CD14-positive monocyte (primary cell): ENCODE data around the gene RCOR1. TPM values are rescaled to one million over a fixed set of nuclear protein-coding genes. Genes with fewer than 3 reads are reported as not detected.

Experiments used
- DNase-seq, 3 donors: peaks; one replicate each; pipeline ENCODE4 v3.0.0-alpha.2; 2011 to 2022
- H2AFZ ChIP-seq: 2 replicates; pipeline ENCODE4 v1.6.0; 2012; ENCODE audit warnings: mild to moderate bottlenecking, low read depth, low read length, inconsistent platforms; ENCODE audit not compliant: insufficient read depth, poor library complexity, severe bottlenecking
- H3K27ac ChIP-seq, 2 donors: 1 replicate in 1 of 2; 2 replicates in 1 of 2; pipeline ENCODE4 v1.5.1; 2012 to 2013; ENCODE audit warnings: low read length in 2 of 2, control low read depth in 1 of 2, inconsistent platforms in 1 of 2, low read depth in 1 of 2, mild to moderate bottlenecking in 1 of 2
- H3K27me3 ChIP-seq, 2 donors: one replicate each; pipeline versions ENCODE4 v1.6.0 to v1.6.1; 2011 to 2013; ENCODE audit warnings: low read length in 2 of 2; ENCODE audit not compliant: control insufficient read depth in 2 of 2, insufficient read depth in 2 of 2
- H3K36me3 ChIP-seq, 2 donors: replicated peaks in 1 of 2; 1 replicate in 1 of 2; 2 replicates in 1 of 2; pipeline versions ENCODE4 v1.5.1 to v1.6.1; 2012 to 2013; ENCODE audit warnings: low read length in 2 of 2, control low read depth in 1 of 2, inconsistent platforms in 1 of 2, mild to moderate bottlenecking in 1 of 2; ENCODE audit not compliant: insufficient read depth in 2 of 2, control insufficient read depth in 1 of 2
- H3K4me1 ChIP-seq, 2 donors: 1 replicate in 1 of 2; 2 replicates in 1 of 2; pipeline versions ENCODE4 v1.5.1 to v1.6.1; 2012 to 2013; ENCODE audit warnings: low read length in 2 of 2, control low read depth in 1 of 2, inconsistent platforms in 1 of 2, mild to moderate bottlenecking in 1 of 2, moderate library complexity in 1 of 2; ENCODE audit not compliant: insufficient read depth in 2 of 2, control insufficient read depth in 1 of 2
- H3K4me2 ChIP-seq: replicated peaks from 2 replicates; pipeline ENCODE3; 2012; ENCODE audit warnings: low read length, moderate library complexity, mild to moderate bottlenecking; ENCODE audit not compliant: poor library complexity, severe bottlenecking; ENCODE audit errors: extremely low read depth
- H3K4me3 ChIP-seq, 3 experiments: fragments of 200-600 bp in 1 of 3; sonication (generic) in 1 of 3; replicated peaks in 1 of 3; 1 replicate in 2 of 3; 2 replicates in 1 of 3; pipeline ENCODE4 v1.5.1; 2011 to 2013; ENCODE audit warnings: low read length in 3 of 3, mild to moderate bottlenecking in 3 of 3, control low read depth in 2 of 3, low read depth in 2 of 3, inconsistent platforms in 1 of 3, moderate library complexity in 1 of 3
- H3K79me2 ChIP-seq: 2 replicates; pipeline ENCODE4 v1.6.0; 2012; ENCODE audit warnings: mild to moderate bottlenecking, control low read depth, inconsistent platforms, low read length, moderate library complexity; ENCODE audit not compliant: insufficient read depth
- H3K9ac ChIP-seq: 2 replicates; pipeline ENCODE4 v1.6.0; 2017; ENCODE audit warnings: low read length, mild to moderate bottlenecking; ENCODE audit not compliant: insufficient read depth, poor library complexity, severe bottlenecking
- H3K9me3 ChIP-seq, 2 donors: replicated peaks in 1 of 2; 1 replicate in 1 of 2; 2 replicates in 1 of 2; pipeline versions ENCODE4 v1.5.1 to v1.6.1; 2012 to 2013; ENCODE audit warnings: low read length in 2 of 2, control low read depth in 1 of 2; ENCODE audit not compliant: control insufficient read depth in 1 of 2, insufficient read depth in 1 of 2
- H4K20me1 ChIP-seq: 2 replicates; pipeline ENCODE4 v1.6.0; 2012; ENCODE audit warnings: mild to moderate bottlenecking, low read length, control low read depth, moderate library complexity; ENCODE audit not compliant: insufficient read depth
- H3K27ac Mint-ChIP-seq, 7 donors: one replicate each; pipeline ENCODE4 v1.8.0; 2020; ENCODE audit warnings: mild to moderate bottlenecking in 7 of 7, mixed read lengths in 7 of 7, moderate library complexity in 6 of 7, inconsistent platforms in 2 of 7
- H3K27me3 Mint-ChIP-seq, 3 donors: one replicate each; pipeline ENCODE4 v1.8.0; 2021 to 2022; ENCODE audit warnings: low read depth in 3 of 3, mild to moderate bottlenecking in 3 of 3, mixed read lengths in 3 of 3, moderate library complexity in 3 of 3, inconsistent platforms in 1 of 3
- H3K36me3 Mint-ChIP-seq, 2 donors: one replicate each; pipeline ENCODE4 v1.8.0; 2020; ENCODE audit warnings: mixed read lengths in 2 of 2, inconsistent platforms in 1 of 2, mild to moderate bottlenecking in 1 of 2
- H3K4me1 Mint-ChIP-seq: one replicate; pipeline ENCODE4 v1.8.0; 2020; ENCODE audit warnings: mild to moderate bottlenecking, mixed read lengths
- H3K4me3 Mint-ChIP-seq, 2 donors: one replicate each; pipeline ENCODE4 v1.8.0; 2020; ENCODE audit warnings: mild to moderate bottlenecking in 2 of 2, mixed read lengths in 2 of 2, moderate library complexity in 1 of 2
- H3K9me3 Mint-ChIP-seq, 7 donors: one replicate each; pipeline ENCODE4 v1.8.0; 2020 to 2022; ENCODE audit warnings: mixed read lengths in 7 of 7, mild to moderate bottlenecking in 6 of 7, moderate library complexity in 6 of 7, inconsistent platforms in 2 of 7
- WGBS: methylation state at CpG from one replicate; pipeline ENCODE4 v1.1.5; 2013; ENCODE audit warnings: missing lambda C conversion rate; ENCODE audit not compliant: insufficient coverage; 5-methylcytosine and 5-hydroxymethylcytosine counted together
- intact Hi-C, 2 donors: fragments of 100-400 bp; cut with micrococcal nuclease; formaldehyde crosslinking; loops; one replicate each; pipeline versions ENCODE4 v1.15.0 to v1.15.1; 2023
- polyA plus RNA-seq, 3 donors: library from polyadenylated mRNA; depleted of rRNA in 1 of 3; unstranded in 2 of 3; stranded (reverse) in 1 of 3; fragments of 300-500 nt in 2 of 3; fragments of >200 nt in 1 of 3; fragmentation: Illumina TruSeq in 2 of 3; gene quantifications; 1 replicate in 2 of 3; 2 replicates in 1 of 3; pipeline ENCODE4 v1.2.3, GENCODE V29; 2012 to 2021
- TF ChIP-seq, protein P1 (sequence below): fragments of 200-600 bp; IDR thresholded peaks from one replicate; pipeline ENCODE4 v1.8.0; 2022; ENCODE audit warnings: antibody characterized with exemption, mild to moderate bottlenecking

RCOR1 gene
- polyA plus RNA-seq, 3 donors: 2.1 to 36.6 (median 2.3) TPM

DNA sequence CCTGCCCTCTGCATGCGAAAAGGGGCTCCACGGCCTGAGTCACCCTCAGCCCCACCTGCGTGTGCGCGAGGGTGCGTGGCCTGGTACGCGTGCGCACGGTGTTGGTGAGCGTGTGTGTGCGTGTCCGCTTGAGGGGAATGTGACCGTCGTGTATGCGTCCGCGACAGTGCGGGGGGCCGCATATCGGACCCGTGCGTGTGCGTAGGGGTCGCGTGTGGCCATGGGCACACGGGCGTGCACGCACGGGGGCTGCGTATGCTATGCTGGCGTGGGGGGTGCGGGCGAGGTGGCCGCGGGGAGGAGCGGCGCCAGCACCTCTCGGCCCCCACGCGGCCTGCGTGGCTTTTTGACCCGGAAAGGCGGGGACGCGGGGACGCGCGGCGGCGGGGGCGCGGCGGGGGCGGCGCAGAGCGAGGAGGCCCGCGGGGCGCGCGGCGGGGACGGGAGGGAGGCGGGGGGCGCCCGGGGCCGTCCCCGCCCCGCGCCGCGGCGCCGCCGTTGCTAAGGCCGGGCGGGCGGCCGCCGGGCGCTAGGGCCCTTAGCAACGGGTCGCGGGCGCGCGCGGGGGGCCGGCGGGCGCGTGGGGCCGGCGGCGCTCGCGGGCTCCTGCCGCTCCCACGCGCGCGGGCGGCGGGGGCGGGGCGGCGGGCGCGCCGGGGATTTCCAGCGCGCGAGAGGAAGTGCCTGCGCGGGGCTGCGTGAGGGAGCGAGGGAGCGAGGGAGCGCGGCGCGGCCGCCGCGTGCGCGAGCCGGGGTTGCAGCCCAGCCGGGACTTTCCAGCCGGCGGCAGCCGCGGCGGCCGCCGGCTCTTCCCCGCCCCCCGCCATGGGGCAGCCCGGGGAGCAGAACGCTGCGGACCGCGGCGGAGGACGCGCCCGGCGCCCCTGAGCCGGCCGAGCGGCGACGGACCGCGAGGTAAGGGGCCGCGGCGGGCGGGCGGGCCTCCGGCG is 184.6 kb downstream of the RCOR1 start, which contains the start of gene TRAF3:
Gene TRAF3 (plus strand): TSS at position 689 of the 950 bp plus-strand sequence. CDS start 92,753 bp downstream, outside the sequence.
- Histone ChIP-seq H3K9ac (peak within 1 kb of the TSS; percentile 99), H3K27ac (peak within 1 kb of the TSS; percentile 64 to 94), H2AFZ (peak within 1 kb of the TSS; percentile 25), H3K4me2 (peak within 1 kb of the TSS; percentile 80), H3K79me2 (peaks cover 43% of the 10 kb centered on the region), H3K4me1 (peaks cover 53 to 57% of the 10 kb centered on the region in 2 donors), H3K9me3 (no peaks in the 10 kb centered on the region), H3K27me3 (no peaks in the 10 kb centered on the region), H4K20me1 (peaks cover 38% of the 10 kb centered on the region), H3K4me3 (peak within 1 kb of the TSS; percentile 79 to 98 (median 97)), H3K36me3 (no peaks in the 10 kb centered on the region)
- peak within 1 kb of the TSS; percentile 91 to 95 (median 93) for H3K27ac Mint-ChIP-seq
- TF ChIP-seq, protein P1, sequence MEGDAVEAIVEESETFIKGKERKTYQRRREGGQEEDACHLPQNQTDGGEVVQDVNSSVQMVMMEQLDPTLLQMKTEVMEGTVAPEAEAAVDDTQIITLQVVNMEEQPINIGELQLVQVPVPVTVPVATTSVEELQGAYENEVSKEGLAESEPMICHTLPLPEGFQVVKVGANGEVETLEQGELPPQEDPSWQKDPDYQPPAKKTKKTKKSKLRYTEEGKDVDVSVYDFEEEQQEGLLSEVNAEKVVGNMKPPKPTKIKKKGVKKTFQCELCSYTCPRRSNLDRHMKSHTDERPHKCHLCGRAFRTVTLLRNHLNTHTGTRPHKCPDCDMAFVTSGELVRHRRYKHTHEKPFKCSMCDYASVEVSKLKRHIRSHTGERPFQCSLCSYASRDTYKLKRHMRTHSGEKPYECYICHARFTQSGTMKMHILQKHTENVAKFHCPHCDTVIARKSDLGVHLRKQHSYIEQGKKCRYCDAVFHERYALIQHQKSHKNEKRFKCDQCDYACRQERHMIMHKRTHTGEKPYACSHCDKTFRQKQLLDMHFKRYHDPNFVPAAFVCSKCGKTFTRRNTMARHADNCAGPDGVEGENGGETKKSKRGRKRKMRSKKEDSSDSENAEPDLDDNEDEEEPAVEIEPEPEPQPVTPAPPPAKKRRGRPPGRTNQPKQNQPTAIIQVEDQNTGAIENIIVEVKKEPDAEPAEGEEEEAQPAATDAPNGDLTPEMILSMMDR: no peak
- H3K36me3 Mint-ChIP-seq: peaks cover 12 to 13% of the 10 kb centered on the region in 2 donors
- DNase-seq: peak; percentile 87 to 93 (median 90)
- intact Hi-C loops: no loop called here
- peaks cover 0 to 2% (median 0%) of the 10 kb centered on the region in 7 donors for H3K9me3 Mint-ChIP-seq
- WGBS: 15% methylated on average over 162 of the region's 163 CpGs
- peaks cover 2 to 10% (median 3%) of the 10 kb centered on the region in 3 donors for H3K27me3 Mint-ChIP-seq
- peak within 1 kb of the TSS; percentile 81 to 94 for H3K4me3 Mint-ChIP-seq
- H3K4me1 Mint-ChIP-seq: peaks cover 59% of the 10 kb centered on the region

- Histone ChIP-seq H3K4me1 (peaks cover 53 to 57% of the 10 kb centered on the region in 2 donors), H3K79me2 (peaks cover 50% of the 10 kb centered on the region), H4K20me1 (peaks cover 46% of the 10 kb centered on the region), H2AFZ (no peak overlapping the region), H3K4me2 (peak overlapping the region; percentile 80), H3K27ac (peak overlapping the region; percentile 40 to 94), H3K36me3 (no peaks in the 10 kb centered on the region), H3K27me3 (no peaks in the 10 kb centered on the region), H3K4me3 (peak overlapping the region; percentile 79 to 98 (median 97)), H3K9ac (peak overlapping the region; percentile 99), H3K9me3 (no peaks in the 10 kb centered on the region)
- intact Hi-C loops: no loop called here
- peaks cover 0 to 2% (median 0%) of the 10 kb centered on the region in 7 donors for H3K9me3 Mint-ChIP-seq
- under 1% methylated on average over 95 of the region's 98 CpGs for WGBS
- peak overlapping the region; percentile 81 to 94 for H3K4me3 Mint-ChIP-seq
- peaks cover 60% of the 10 kb centered on the region for H3K4me1 Mint-ChIP-seq
- H3K36me3 Mint-ChIP-seq: peaks cover 13% of the 10 kb centered on the region in 2 donors
- peak in 1 of 3 donors; percentile 44 for DNase-seq
- TF ChIP-seq, protein P1: no peak
- H3K27me3 Mint-ChIP-seq: peaks cover 2 to 10% (median 3%) of the 10 kb centered on the region in 3 donors
- H3K27ac Mint-ChIP-seq: peak overlapping the region in 6 of 7 donors; percentile 17 to 95 (median 88)
Observed at GRCh38 chr14:102777711-102778337, 185.4 kb downstream of the RCOR1 start.
